ENCODE results near the gene TYSND1.

DNA sequence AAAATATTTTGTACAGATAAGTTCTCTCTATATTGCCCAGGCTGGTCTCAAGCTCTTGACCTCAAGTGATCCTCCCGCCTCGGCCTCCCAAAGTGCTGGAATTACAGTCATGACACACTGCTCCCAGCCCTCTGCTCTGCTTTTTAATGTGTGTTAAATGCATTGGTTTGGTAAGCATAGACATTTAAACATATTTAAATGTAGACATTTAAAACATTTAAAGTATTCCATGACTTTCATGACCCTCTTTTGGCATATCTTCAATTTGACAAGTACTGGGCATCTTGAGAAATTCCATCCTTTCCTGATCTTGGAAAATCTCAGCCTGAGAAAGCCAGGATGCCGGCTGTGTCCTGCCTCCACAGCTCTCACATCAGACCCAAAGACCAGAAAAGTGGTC is 29.0 kb upstream of the TYSND1 start:
- TF ChIP-seq, protein P1, sequence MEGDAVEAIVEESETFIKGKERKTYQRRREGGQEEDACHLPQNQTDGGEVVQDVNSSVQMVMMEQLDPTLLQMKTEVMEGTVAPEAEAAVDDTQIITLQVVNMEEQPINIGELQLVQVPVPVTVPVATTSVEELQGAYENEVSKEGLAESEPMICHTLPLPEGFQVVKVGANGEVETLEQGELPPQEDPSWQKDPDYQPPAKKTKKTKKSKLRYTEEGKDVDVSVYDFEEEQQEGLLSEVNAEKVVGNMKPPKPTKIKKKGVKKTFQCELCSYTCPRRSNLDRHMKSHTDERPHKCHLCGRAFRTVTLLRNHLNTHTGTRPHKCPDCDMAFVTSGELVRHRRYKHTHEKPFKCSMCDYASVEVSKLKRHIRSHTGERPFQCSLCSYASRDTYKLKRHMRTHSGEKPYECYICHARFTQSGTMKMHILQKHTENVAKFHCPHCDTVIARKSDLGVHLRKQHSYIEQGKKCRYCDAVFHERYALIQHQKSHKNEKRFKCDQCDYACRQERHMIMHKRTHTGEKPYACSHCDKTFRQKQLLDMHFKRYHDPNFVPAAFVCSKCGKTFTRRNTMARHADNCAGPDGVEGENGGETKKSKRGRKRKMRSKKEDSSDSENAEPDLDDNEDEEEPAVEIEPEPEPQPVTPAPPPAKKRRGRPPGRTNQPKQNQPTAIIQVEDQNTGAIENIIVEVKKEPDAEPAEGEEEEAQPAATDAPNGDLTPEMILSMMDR (IDR thresholded peaks at IDR 0.05; ENCODE audit: low read depth, low read length, poor library complexity, severe bottlenecking) = no peak
- no peak for TF ChIP-seq EZH2phosphoT487 (IDR thresholded peaks at IDR 0.05; ENCODE audit: borderline replicate concordance, low read length)

All from DOHH2 (cell line).